GM13976 (cell line): ENCODE measurements around the gene TYW1B.
"Not testable (repeated sequence)": the region's sequence is repeated elsewhere in the genome, so short reads cannot be mapped to it uniquely, and the experiment has no call there.

Experiments
- DNase-seq: peaks from one replicate; pipeline ENCODE4 v3.0.0; 2012; ENCODE audit warnings: low spot score
- in situ Hi-C: fragments of 300-500 bp; cut with MboI; formaldehyde crosslinking; loops from one replicate; pipeline ENCODE4 v1.12.0; 2022; ENCODE audit warnings: low sequenced_read_pairs, mixed read lengths, inconsistent platforms; ENCODE audit not compliant: unreplicated experiment
- TF ChIP-seq, protein P1 (sequence below): IDR thresholded peaks from 2 replicates; pipeline ENCODE4 v1.5.1; 2012; ENCODE audit warnings: borderline replicate concordance, mild to moderate bottlenecking; ENCODE audit not compliant: insufficient read depth; ENCODE audit errors: extremely low read depth, missing control alignments, control extremely low read depth

The TYW1B gene

DNA sequence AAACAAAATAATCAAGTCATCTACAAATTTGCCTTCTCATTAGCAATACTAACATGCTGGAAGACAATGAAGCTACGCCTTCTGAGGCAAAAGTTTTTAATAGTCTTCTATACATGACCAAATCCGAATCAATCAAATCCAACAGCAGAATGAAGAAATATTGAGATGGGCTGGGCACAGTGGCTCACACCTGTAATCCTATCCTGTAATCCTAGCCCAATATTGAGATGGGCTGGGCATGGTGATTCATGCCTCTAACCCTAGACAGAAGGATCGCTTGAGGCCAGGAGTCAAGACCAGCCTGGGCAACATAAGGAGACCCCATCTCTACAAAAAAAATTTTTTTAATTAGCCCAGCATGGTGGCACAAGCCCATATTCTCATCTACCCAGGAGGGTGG, 5.5 kb downstream of the TYW1B start:
- DNase-seq, in situ Hi-C loops: not testable (repeated sequence)

DNA sequence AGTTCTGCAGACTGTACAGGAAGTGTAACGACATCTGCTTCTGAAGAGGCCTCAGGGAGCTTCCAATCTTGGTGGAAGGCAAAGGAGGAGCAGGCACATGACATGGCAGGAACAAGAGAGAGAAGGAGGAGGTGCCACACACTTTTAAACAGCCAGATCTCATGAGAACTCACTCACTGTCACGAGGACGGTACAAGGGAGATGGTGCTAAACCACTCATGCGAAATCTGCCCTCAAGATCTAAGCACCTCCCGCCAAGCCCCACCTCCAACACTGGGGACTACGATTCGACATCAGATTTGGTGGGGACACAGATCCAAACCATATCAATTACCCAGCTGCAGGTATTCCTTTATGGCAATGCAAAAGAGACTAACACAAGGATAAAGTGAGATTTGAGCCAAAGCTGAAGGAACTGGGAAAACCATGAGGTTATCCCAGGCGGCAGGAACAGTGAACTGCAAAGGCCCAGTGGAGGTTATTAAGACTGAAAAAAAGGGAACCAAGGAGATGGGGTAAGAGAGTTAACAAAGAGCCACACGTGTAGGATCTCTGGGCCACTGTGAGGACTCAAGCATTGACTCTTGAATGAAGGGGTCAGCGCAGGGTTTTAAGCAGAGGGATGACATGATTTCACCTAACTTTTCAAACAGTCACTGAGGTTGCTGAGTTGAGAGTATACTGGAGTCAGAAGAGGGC, 9.2 kb downstream of the TYW1B start:
- in situ Hi-C loops, DNase-seq: not testable (repeated sequence)

DNA sequence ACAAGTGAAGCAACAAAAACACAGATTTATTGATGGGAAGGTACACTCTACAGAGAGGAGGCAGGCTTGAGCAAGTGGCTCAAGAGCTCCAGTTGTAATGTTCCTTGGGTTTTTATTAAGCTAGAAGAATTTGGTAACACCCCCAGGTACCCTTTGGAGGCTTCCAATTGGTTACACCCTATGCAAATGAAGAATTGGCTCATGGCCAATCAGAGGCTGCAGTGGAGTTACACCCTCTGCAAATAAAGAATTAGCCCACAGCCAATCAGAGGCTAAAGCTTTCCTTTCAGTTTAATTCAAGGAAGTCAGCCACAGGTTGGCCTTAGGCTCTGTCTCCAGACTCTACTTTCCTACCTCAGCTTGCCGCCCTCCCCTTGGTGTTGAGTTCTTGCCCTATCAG, 10.3 kb downstream of the TYW1B start:
- DNase-seq, in situ Hi-C loops: not testable (repeated sequence)

DNA sequence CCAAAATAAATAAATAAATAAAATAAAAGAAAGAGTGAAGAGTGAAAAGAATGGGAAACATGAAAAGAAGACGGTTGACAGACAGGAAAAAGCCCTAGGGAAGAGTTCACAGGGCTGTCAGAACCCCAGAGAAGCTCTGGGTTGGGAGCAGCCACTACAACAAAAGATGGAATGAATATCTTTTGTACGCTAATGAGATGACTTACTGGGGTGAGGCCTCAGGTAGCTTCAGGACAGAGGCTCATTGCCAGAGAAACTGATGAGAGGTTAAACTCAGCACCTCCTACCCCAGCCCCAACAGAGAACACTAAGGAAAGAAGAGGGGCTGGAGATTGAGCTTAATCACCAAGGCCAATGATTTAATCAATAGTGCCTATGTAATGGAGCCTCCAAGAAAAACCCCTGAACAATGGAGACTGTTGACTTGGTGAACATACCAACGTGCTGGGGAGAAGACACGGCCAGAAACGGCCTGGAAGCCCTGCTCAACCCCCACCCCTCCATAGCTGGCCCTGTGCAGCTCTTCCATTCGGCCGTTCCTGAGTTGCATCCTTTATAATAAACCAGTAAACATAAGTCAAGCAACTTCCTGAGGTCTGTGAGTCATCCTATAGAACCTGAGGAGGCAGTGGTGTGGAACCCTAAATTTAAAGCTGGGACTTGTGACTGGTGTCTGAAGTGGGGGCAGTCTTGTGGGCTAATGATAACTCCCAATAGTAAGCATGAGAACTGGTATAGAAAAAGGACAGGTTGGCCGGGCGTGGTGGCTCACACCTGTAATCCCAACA, 11.4 kb downstream of the TYW1B start:
- DNase-seq, in situ Hi-C loops: not testable (repeated sequence)

DNA sequence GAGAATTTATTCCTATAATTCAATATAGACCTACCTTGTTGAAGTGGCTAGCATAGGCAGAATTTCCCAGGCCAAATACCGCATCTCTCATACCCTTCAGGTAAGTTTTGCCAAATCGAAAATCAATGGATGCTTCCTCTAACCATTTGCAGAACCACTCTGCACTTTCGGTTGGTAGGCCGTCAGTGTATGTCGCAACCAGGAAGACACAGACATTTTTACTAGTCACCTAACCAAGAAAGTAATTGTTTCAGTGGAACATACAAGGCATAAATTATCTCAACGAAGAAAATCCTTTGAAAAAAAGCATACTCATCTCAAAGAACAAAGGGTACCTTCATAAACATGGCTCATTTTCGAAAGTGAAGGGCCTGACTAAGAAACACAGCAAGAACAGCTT, 17.6 kb downstream of the TYW1B start:
- in situ Hi-C loops, DNase-seq: not testable (repeated sequence)

DNA sequence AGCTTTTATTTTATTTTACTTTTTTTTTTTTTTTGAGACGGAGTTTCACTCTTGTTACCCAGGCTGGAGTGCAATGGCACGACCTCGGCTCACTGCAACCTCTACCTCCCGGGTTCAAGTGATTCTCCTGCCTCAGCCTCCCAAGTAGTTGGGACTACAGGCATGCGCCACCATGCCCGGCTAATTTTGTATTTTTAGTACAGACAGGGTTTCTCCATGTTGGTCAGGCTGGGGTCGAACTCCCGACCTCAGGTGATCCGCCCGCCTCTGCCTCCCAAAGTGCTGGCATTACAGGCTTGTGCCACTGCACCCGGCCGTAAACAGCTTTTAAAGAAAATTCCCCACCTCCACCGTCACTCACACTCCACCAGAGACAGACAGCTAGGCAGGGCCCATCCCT, 19.5 kb downstream of the TYW1B start:
- in situ Hi-C loops, DNase-seq: not testable (repeated sequence)

DNA sequence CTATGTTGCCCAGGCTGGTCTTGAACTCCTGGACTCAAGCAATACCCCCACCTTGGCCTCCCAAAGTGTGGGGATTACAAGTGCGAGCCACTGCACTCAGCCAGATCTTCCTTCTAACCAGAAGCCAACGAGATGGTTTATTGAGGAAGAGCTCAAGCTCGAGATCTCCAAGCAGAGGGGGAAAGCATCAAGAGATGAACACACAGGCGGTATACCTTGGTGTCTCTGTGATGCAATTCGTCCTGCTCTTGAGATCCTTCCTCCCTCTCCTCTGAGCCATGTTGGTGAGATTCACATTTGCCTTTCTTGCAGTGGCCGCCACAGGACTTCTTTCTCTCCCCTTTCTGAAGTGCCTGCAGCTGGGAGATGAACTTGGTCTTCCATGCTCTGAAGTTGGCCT, 21.1 kb downstream of the TYW1B start:
- DNase-seq, in situ Hi-C loops: not testable (repeated sequence)

DNA sequence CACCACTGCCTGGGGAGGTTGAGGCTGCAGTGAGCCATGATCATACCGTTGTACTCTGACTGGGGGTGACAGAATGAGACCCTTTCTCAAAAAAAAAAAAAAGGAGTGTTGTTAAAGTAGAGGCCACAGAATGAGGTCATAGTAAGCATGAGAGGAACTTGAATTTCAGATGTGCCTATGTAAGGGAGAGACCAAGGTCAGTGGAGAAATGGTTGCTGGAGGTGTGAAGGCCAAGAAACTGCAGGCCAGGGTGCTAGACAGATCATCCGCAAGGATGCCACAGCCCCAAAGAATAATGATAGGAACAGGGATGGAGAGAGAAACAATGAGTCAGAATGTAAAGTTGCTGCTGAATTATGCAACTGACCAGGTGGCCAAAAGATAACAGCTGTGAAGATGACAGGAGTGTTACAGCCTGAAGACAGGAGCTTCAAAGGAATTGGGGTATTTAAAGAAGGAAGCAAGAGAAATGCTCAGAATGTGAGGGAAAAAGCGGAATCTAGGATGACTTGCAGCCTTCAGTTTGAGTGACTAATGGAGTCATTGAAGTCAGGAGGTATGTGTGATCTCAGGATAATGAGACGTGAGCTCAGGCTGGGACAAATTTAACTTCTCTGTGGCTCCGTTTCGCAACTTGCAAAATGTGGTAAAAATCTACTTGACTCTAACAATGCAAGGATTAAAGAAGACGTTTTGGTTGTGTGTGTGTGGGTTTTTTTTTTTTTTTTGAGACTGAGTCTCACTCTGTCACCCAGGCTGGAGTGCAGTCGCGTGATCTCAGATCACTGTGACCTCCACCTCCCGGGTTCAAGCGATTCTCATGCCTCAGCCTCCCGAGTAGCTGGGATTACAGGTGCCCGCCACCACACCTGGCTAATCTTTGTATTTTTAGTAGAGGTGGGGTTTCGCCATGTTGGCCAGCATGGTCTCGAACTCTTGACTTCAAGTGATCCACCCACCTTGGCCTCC, 22.2 kb downstream of the TYW1B start:
- TF ChIP-seq, protein P1, sequence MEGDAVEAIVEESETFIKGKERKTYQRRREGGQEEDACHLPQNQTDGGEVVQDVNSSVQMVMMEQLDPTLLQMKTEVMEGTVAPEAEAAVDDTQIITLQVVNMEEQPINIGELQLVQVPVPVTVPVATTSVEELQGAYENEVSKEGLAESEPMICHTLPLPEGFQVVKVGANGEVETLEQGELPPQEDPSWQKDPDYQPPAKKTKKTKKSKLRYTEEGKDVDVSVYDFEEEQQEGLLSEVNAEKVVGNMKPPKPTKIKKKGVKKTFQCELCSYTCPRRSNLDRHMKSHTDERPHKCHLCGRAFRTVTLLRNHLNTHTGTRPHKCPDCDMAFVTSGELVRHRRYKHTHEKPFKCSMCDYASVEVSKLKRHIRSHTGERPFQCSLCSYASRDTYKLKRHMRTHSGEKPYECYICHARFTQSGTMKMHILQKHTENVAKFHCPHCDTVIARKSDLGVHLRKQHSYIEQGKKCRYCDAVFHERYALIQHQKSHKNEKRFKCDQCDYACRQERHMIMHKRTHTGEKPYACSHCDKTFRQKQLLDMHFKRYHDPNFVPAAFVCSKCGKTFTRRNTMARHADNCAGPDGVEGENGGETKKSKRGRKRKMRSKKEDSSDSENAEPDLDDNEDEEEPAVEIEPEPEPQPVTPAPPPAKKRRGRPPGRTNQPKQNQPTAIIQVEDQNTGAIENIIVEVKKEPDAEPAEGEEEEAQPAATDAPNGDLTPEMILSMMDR = no peak
- in situ Hi-C loops = no loop called here
- DNase-seq = no peak

DNA sequence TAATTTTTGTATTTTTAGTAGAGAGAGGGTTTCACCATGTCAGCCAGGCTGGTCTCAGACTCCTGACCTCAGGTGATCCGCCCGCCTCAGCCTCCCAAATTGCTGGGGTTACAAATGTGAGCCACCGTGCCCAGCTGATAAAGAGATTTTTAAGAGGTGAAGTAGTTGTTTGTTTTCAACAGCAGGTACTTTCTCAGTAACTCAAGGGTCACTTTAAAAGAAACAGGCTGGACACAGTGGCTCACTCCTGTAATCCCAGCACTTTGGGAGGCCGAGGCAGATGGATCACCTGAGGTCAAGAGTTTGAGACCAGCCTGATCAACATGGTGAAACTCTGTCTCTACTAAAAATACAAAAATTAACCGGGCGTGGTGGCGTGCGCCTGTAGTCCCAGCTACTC, 24.2 kb downstream of the TYW1B start:
- in situ Hi-C loops, DNase-seq: not testable (repeated sequence)

DNA sequence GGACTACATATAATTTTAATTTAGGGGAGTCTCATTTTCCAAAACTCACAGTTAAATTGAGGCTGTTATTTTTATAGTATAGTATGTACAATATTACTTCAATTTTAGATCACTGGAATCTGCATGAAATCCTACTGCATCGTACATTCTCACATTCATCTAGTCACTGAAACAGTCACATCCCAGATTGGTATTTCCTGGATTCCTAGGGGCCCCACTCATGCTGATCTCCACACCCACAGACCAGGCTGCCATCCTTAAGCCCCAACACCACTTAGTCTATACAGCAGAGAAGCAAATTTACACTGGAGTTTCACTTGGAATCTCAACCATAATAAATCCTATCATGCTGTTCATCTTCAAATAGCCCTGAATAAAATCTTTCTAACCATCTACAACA, 26.4 kb downstream of the TYW1B start:
- in situ Hi-C loops, DNase-seq: not testable (repeated sequence)

DNA sequence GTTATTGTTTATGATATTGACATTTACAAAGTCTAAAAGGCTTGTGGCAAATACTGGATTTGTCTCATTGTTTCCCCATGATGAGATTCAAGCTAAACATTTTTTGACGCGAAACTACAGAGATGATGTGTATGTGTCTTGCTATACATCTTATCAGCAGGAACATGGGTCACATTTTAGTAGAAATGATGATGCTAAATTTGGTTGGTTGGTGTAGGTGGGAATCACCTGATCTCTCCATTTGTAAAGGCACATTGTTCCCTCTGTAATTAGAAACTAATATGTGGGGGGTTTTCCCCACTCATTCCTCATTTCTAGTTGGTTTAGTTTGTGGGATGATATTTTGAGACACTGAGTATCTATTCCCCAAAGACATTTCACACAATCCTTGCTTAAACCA, 32.6 kb downstream of the TYW1B start:
- in situ Hi-C loops = not testable (repeated sequence)

DNA sequence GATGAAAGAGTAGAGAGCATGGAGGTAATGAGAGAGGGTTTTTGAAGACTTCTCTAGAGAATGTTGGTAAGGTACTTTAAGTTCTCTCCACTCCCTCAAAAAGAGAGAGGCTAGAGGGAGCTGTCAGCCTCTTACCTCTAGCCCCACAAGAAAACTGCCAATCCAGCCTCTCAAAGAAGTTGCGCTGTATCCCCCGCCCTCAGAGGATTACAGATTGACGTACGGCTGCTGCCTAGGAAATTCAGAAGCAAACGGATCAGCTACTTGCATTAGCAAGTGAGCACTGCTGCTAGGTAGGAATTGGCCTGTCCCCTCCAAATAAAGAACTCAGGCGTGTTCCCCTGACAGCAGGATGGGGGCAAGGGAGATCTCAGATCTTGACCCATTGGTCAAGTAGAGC, 34.2 kb downstream of the TYW1B start:
- no peak for DNase-seq
- in situ Hi-C loops = no loop called here
- TF ChIP-seq, protein P1 = no peak

More for the DNA sequence above, 32.6 kb downstream of the TYW1B start:
- not testable (repeated sequence) for DNase-seq

DNA sequence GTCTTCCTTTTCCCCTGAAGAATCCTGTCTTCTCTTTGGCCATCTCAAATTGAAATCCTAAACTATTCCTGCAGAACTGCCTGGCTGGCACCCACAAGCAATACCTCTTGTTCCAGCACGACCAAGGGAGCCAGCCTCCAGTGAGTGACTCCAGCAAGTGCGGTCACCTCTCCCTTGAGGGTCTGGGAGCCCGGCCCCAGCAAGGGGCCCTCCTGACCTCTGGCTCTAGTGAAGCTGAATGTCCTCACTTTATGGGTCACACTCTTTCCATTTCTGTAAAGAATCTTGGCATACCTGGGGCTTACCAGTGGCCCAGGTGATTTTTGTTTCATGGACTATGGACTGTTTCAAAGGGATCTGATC, 37.3 kb downstream of the TYW1B start:
- in situ Hi-C loops = not testable (repeated sequence)

DNA sequence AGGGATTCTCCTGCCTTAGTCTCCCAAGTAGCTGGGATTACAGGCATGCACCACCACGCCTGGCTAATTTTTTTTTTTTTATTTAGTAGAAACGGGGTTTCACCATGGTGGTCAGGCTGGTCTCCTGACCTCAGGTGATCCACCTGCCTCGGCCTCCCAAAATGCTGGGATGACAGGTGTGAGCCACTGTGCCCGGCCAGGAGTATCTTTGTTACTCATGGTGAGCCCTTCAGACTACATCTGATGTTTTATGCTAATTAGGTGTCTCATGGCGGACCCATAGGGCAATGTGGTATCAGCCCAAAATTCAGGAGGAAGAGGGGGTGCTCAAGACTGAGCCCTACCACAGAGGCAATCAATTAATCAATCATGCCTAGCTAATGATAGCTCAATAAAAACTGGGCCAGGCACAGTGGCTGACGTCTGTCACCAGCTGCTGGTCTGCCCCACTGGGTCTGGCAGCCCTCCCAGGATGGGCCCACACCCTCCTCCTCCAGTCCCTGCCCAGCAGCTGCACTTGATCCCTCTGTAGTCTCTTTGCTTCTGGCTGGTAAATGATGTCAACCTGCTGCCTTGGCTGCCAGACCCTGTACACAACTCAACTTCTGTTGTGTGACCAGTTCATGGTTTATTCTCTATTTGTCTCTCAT, 37.8 kb downstream of the TYW1B start:
- in situ Hi-C loops, DNase-seq: not testable (repeated sequence)

More for the DNA sequence above, 37.3 kb downstream of the TYW1B start:
- not testable (repeated sequence) for DNase-seq
